Erythroblast (primary cell): ENCODE data around the gene ILRUN.
A peak's percentile ranks its signal among the peaks of the same experiment; 100 is the strongest.
"Not testable (repeated sequence)": the region's sequence is repeated elsewhere in the genome, so short reads cannot be mapped to it uniquely, and the experiment has no call there.

ENCODE experiments used
- DNase-seq, 2 experiments: peaks; one replicate each; lab custom pipeline; 2025; lab: John Stamatoyannopoulos, UW
- GATA1 ChIP-seq: IDR thresholded peaks from 2 replicates; pipeline ENCODE4 v1.6.1; 2011; ENCODE audit warnings: low read depth, mild to moderate bottlenecking, control low read depth, low read length, moderate library complexity
- POLR2A ChIP-seq: IDR thresholded peaks from 2 replicates; pipeline ENCODE4 v1.6.1; 2011; ENCODE audit warnings: mild to moderate bottlenecking, low read length

The ILRUN gene

DNA sequence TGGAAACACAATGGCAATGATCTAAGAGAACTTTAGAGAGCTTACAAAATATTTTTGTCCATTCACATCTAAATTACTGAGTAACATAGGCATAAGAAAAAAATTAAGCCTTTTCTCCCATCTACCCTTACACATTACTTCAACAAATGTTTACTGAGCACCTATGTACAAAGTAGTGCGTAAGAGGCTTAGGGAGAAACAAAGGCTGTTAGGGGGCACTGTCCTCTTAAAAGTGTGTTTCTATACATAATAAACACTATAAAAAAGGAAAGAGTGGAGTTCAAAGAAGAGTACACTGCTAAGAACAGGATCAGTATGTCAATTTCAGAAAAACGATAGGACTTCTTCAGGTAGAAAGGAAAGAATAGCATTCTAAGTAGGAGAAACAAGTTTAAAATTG lies 12.2 kb downstream of the ILRUN start:
- no peak for TF ChIP-seq POLR2A
- no peak for DNase-seq

DNA sequence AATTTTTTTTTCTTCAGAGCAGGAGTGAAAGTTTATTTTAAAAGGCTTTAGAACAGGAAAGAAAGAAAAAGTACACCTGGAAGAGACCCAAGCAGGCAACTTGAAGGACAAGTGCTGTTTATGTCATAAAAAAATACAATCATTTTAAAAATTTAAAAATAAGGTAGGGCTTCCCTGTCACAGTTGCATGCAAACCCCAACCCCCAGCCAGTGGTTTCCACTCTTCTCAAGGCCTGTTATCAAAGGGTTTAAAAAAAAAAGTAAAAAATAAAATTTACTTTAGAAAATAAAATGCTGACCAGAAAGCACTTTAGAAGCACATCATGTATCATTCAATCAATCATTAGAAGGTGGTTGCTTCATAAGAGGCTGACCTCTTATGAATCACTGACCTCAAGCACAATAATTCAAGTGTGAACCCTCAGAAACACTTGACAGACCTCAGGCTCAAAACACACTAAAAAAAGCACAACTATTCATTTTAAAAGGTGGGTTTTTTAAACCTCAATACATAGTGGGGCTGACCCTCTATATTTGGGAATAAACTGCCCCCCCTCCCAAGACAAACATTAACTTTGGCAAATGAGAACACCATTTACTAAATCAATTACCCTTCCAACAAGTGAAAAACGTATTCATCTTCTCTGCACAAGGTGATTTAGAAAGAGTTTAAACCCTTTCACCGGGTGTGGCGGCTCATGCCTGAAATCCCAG lies 15.6 kb downstream of the ILRUN start:
- TF ChIP-seq POLR2A (no peak), GATA1 (no peak)
- no peak for DNase-seq

DNA sequence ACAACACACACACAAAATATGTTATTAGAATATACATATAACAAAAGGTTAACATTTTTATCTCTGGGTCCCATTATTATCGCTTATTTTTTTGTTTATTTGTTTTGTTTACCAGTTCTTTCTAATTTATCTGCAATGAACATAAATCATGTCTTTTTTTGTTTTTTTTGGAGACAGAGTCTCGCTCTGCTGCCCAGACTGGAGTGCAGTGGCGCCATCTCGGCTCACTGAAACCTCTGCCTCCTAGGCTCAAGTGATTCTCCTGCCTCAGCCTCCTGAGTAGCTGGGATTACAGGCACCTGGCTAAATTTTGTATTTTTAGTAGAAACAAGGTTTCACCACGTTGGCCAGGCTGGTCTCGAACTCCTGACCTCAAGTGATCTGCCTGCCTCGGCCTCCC lies 16.3 kb downstream of the ILRUN start:
- not testable (repeated sequence) for DNase-seq

DNA sequence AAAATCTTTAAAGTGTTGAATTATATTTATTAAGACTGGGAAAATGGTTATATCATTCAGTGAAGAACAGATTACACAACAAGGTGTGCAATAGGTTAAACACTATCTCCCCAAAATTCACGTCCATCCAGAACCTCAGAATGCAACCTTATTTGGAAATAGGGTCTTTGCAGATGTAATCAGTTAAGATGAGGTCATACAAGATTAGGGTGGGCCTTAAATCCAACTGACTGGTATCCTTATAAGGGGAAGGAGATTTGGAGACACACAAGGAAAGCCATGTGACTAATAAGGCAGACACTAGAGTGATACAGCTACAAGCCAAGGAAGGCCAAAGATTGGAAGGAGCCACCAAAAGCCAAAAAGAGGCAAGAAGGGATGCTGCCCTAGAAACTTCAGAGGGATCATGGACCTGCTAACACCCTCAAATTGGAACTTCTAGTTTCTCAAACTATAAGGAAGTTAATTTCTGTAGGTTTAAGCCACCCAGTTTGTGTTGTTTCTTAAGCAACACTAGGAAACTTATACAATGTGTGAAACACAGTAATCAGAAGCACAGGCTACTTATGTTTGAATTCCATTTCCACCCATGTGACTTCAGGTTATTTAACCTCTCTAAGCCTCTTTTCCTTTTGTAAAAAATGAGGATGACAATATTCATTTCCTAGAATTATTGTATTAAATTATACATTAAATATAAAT lies 16.9 kb downstream of the ILRUN start:
- TF ChIP-seq POLR2A (no peak), GATA1 (no peak)

DNA sequence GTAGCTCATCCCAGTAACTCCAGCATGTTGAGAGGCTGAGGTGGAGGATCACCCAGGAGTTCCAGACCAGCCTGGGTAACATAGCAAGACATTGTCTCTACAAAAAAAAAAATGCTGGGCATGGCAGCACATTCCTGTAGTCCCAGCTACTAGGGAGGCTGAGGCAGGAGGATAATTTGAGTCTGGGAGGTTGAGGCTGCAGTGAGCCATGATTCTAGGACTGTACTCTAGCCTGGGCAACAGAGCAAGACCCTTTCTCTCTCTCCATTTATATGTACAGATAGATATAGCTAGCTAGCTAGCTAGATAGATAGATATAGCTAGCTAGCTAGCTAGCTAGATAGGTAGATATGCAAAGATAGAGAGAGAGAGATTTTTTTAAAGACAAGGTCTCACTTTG lies 20.4 kb downstream of the ILRUN start:
- TF ChIP-seq GATA1 (no peak), POLR2A (no peak)

More for the DNA sequence above, 16.9 kb downstream of the ILRUN start:
- peak; percentile 22 to 29 for DNase-seq

DNA sequence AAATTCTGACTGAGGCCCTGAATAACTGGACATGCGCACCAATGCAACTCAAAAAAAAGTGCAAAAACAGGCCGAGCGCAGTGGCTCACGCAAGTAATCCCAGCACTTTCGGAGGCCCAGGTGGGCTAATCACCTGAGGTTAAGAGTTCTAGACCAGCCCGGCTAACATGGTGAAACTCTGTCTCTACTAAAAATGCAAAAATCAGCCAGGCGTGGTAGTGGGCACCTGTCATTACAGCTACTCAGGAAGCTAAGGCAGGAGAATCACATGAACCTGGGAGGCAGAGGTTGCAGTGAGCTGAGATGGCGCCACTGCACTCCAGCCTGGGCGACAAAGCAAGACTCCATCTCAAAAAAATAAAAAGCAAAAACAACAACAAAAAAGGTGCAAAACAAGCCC lies 21.6 kb downstream of the ILRUN start:
- not testable (repeated sequence) for DNase-seq

More for the DNA sequence above, 20.4 kb downstream of the ILRUN start:
- DNase-seq = no peak

DNA sequence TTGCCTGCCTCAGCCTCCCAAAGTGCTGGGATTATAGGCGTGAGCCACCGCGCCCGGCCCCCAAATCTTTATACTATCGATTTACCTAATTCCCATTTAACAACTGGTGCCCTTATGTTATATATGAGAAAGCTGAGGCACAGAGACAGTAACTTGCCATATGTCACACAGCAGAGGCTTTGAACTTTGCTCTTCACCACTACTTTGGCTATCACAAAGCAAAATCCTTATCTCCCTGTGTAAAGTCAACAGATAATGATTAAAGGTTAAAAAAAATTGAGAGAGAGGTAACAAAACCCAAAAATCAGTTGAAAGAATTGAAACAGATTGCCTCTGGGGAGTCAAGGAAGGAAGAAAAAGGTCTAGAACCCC lies 22.3 kb downstream of the ILRUN start:
- no peak for DNase-seq
- no peak for TF ChIP-seq POLR2A
- no peak for TF ChIP-seq GATA1

DNA sequence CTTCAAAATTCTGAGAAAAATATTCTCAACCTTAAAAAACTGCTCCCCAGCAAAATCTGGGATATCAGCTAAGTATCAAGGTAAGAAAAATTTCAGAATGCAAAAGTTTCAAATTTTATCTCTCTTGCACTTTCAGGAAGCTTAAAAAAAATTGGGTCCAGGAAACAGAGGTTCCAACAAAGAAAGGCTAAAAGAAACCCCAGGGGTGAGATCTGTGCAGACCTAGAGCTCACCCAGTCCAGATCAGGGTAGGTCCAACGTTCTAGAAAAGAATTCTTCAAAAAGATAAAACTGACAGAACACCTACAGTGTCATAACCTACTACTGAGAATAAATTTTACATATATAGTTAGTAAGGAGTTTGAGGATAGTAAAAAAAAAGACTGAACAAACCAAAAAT lies 23.5 kb downstream of the ILRUN start:
- DNase-seq = no peak
- TF ChIP-seq POLR2A (no peak), GATA1 (no peak)

DNA sequence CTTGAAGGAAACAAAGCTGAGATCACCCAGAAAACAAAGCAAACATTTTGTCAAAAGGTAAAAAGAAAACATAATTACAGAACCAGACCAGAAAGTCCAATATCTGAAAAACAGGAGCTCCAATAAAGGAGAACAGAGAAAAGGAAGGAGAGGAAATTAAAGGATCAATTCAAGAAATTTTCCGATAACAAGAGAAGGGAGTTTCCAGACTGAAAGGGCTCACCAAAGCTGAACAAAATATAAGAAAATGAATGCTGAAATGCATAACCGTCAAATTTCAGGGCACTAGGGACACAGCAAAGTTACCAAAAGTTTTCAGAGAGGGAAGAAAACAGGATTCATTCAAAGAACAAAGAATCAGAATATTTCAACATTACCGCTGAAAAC lies 23.9 kb downstream of the ILRUN start:
- no peak for DNase-seq

DNA sequence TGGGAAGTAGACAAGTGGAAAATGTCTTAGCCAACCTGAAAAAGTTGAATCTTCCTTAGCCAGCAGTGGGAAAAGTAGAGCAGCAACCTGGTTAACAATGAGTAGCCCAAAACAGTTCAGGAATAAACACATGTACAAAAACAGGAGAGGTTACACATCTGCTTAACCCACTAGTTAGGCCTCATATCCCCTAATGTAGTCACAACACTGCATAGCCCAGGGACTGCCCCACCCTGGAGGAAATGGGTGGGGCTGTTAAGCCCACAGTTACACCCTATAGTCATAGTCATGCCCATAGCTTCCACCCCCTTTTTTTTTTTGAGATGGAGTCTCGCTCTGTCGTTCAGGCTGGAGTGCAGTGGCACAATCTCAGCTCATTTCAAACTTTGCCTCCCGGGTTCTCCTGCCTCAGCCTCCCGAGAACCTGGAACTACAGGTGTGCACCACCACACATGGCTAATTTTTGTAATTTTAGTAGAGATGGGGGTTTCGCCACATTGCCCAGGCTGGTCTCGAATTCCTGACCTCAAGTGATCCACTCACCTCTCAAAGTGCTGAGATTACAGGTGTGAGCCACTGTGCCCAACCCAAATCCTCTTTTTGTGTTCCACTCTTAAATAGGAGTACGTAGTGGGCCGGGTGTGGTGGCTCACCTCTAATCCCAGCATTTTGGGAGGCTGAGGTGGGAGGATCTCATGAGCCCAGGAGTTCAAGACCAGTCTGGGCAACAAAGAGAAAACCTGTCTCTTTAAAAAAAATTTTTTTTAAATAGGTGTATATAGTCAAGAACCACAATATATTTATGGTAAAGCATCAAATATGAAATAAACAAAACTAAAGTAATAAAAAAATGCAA lies 24.5 kb downstream of the ILRUN start:
- TF ChIP-seq POLR2A = peak; percentile 53
- no peak for TF ChIP-seq GATA1
- DNase-seq = peak; percentile 89

More for the DNA sequence above, 23.9 kb downstream of the ILRUN start:
- no peak for TF ChIP-seq POLR2A
- TF ChIP-seq GATA1 = no peak

DNA sequence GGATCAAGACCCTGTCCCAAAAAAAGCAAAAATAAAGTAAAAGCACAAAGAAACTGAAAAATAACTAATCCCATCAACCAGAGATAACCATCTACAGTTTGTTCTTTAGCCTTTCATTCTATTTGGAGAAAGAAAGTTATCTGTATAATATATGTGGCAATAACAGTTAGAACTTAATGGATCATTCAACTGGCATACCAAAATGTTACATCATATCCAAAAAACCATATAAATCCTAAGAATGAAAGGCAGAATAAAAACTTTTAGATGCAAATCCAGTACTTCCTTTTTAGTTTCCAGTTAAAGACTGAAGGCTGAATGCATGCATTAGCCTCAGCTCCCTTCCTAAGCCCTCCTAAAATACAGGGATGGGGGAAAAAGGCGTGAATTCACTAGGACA lies 25.2 kb downstream of the ILRUN start:
- no peak for DNase-seq
- no peak for TF ChIP-seq GATA1
- no peak for TF ChIP-seq POLR2A

DNA sequence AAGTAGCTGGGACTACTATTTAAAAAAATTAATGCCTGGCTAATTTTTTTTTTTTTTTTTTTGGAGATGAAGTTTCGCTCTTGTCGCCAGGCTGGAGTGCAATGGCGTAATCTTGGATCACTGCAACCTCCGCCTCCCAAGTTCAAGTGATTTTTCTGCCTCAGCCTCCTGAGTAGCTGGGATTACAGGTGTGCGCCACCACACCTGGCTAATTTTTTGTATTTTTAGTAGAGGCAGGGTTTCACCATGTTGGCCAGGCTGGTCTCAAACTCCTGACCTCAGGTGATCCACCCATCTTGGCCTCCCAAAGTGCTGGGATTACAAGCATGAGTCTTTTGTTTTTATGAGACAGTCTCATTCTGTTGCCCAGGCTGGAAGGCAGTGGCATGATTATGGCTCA lies 27.8 kb downstream of the ILRUN start:
- DNase-seq = not testable (repeated sequence)

DNA sequence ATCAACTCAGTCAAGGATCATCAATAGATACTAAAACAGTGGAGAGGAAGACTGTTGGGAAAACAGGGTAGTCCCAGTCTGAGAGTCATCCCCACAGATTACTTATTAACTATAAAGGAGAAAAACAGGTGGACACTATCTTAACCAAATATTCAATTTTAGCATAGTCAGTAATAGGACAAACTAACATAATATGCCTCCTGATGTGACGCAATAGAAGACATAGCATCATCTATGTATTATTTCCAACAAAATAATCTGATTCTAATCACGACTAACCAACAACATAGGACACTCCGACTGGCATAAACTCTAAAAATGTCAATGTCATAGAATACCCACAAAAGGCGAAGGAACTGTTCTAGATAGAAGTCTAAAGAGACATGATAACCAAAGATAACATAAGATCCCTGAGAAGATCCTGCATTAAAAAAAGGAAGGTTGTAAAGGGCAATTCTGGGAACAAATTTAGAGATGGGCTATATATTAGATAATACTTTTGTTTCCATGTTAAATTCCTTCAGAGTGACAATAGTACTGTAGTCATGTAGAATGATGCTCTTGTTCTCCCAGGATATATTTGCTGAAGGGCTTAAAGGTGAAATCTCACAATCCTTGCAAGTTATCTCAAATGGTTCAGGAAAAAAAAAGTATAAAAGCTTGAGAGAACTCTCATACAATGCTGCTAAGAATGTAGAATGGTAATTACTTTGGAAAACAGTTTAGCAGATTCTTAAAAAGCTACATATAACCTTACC lies 28.9 kb downstream of the ILRUN start:
- DNase-seq = no peak
- no peak for TF ChIP-seq GATA1
- TF ChIP-seq POLR2A = no peak

DNA sequence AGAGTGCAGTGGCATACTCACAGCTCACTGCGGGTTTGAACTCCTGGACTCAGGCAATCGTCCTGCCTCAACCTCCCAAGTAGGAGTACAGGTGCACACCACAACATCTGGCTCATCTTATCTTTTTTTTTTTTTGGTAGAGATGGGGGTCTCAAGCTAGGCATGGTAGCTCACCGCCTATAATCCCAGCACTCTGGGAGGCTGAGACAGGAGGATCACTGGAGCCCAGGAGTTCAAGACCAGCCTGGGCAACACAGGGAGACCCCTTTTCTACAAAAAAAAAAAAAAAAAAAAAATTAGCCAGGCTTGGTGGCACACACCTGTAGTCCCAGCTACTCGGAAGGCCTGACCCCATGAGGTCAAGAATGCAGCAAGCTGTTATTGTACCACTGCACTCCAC lies 31.5 kb downstream of the ILRUN start:
- TF ChIP-seq GATA1 (no peak), POLR2A (no peak)
- DNase-seq = no peak
